GM12878 (cell line): ENCODE data around the gene RHBDF2. TPM values are rescaled to one million over a fixed set of nuclear protein-coding genes. Genes with fewer than 3 reads are reported as not detected.

Experiments
- ATAC-seq: fragments of 200-7000 bp; cut with Tn5 transposase; 3 replicates; pipeline ENCODE4 v1.9.1; 2020; ENCODE audit warnings: mild to moderate bottlenecking, moderate library complexity
- BruUV-seq: library from RNA; stranded (reverse); fragments of 400-500 nt; replicated peaks from 2 replicates; lab custom pipeline; 2021; lab: Mats Ljungman, UMichigan
- CTCF ChIA-PET: fragments of 300-600 bp; sonication (Branson Sonifier 250); formaldehyde crosslinking; extraction: SDS; loops from one replicate; lab custom pipeline; 2021; ENCODE audit warnings: inconsistent platforms; lab: Yijun Ruan, JAX
- POLR2A ChIA-PET: fragments of 350-600 bp; formaldehyde crosslinking; extraction: SDS; loops from one replicate; lab custom pipeline; 2021; ENCODE audit warnings: inconsistent platforms; lab: Charles Lee
- RAD21 ChIA-PET: fragments of 300-600 bp; sonication (Branson Sonifier 250); formaldehyde crosslinking; loops from one replicate; lab custom pipeline; 2023; ENCODE audit warnings: antibody characterized with exemption; ENCODE audit not compliant: unreplicated experiment; lab: Charles Lee
- SMC1A ChIA-PET: fragments of 300-600 bp; sonication (Branson Sonifier 250); formaldehyde crosslinking; loops from one replicate; lab custom pipeline; 2023; ENCODE audit not compliant: unreplicated experiment, uncharacterized antibody; lab: Charles Lee
- DNase-seq: peaks from one replicate; pipeline ENCODE4 v3.0.0-alpha.2; 2011; ENCODE audit warnings: low read depth, low spot score
- FAIRE-seq: peaks from 3 replicates; lab custom pipeline; 2011; peaks lifted over from hg19 to GRCh38; lab: Jason Lieb, UNC
- H2AFZ ChIP-seq: 2 replicates; pipeline ENCODE4 v1.6.0; 2011; ENCODE audit warnings: low read depth, low read length, control low read depth; ENCODE audit not compliant: control insufficient read depth
- H3K27ac ChIP-seq: 2 replicates; pipeline ENCODE4 v1.5.1; 2011; ENCODE audit warnings: control low read depth; ENCODE audit not compliant: control insufficient read depth, insufficient read depth
- H3K27me3 ChIP-seq, 2 experiments: replicated peaks in 1 of 2; 2 replicates each; pipeline versions ENCODE4 v1.6.0 to v1.6.1; 2011; ENCODE audit warnings: low read length in 1 of 2; ENCODE audit not compliant: control insufficient read depth in 2 of 2, insufficient read depth in 2 of 2
- H3K36me3 ChIP-seq, 2 experiments: 2 replicates each; pipeline ENCODE4 v1.5.1; 2011; ENCODE audit warnings: low read length in 1 of 2; ENCODE audit not compliant: control insufficient read depth in 2 of 2, insufficient read depth in 2 of 2
- H3K4me1 ChIP-seq: 2 replicates; pipeline ENCODE4 v1.6.1; 2011; ENCODE audit warnings: mild to moderate bottlenecking, low read length, moderate library complexity, mixed read lengths; ENCODE audit not compliant: control insufficient read depth, insufficient read depth
- H3K4me2 ChIP-seq: 2 replicates; pipeline ENCODE4 v1.6.0; 2011; ENCODE audit warnings: control low read depth; ENCODE audit not compliant: control insufficient read depth, insufficient read depth
- H3K4me3 ChIP-seq: fragments of 200-600 bp; sonication (generic); 2 replicates; pipeline ENCODE4 v1.5.1; 2016
- H3K79me2 ChIP-seq: 2 replicates; pipeline ENCODE4 v1.6.0; 2011; ENCODE audit warnings: low read length; ENCODE audit not compliant: control insufficient read depth, insufficient read depth
- H3K9ac ChIP-seq: 2 replicates; pipeline ENCODE4 v1.8.0; 2011; ENCODE audit warnings: low read length, control low read depth, mixed read lengths; ENCODE audit not compliant: control insufficient read depth, insufficient read depth
- H3K9me3 ChIP-seq: replicated peaks from 3 replicates; pipeline ENCODE4 v1.5.1; 2011; ENCODE audit warnings: mild to moderate bottlenecking, low read length; ENCODE audit not compliant: control insufficient read depth, insufficient read depth
- H4K20me1 ChIP-seq: 2 replicates; pipeline ENCODE4 v1.6.0; 2011; ENCODE audit not compliant: control insufficient read depth, insufficient read depth
- BCL3 ChIP-seq: IDR thresholded peaks from 2 replicates; pipeline ENCODE4 v1.6.1; 2011; ENCODE audit warnings: borderline replicate concordance, low read depth, mild to moderate bottlenecking, moderate library complexity, low read length; ENCODE audit not compliant: insufficient read depth, poor library complexity, severe bottlenecking
- MEF2B ChIP-seq: fragments of 450-650 bp; IDR thresholded peaks from 2 replicates; pipeline ENCODE4 v1.6.1; 2018; ENCODE audit warnings: mild to moderate bottlenecking, moderate library complexity; ENCODE audit not compliant: partially characterized antibody, poor library complexity, severe bottlenecking
- NFXL1 ChIP-seq: fragments of 450-650 bp; IDR thresholded peaks from 2 replicates; pipeline ENCODE4 v1.6.1; 2017; ENCODE audit warnings: antibody characterized with exemption, mild to moderate bottlenecking, borderline replicate concordance
- PML ChIP-seq: IDR thresholded peaks from 2 replicates; pipeline ENCODE4 v1.6.1; 2012; ENCODE audit warnings: low read length, inconsistent platforms
- PRDM15 ChIP-seq: fragments of 450-650 bp; formaldehyde crosslinking; IDR thresholded peaks from 2 replicates; pipeline ENCODE4 v1.4.0; 2020; ENCODE audit warnings: mild to moderate bottlenecking, moderate library complexity
- STAT3 ChIP-seq: IDR thresholded peaks from 2 replicates; pipeline ENCODE4 v1.6.1; 2011; ENCODE audit warnings: low read depth, low read length, improper control_type of control experiment
- ZBTB11 ChIP-seq: fragments of 450-650 bp; formaldehyde crosslinking; IDR thresholded peaks from 2 replicates; pipeline ENCODE4 v1.5.0; 2022; ENCODE audit warnings: mild to moderate bottlenecking, missing genetic modification characterization
- WGBS: methylation state at CpG from one replicate; pipeline ENCODE4 v1.1.6; 2016; ENCODE audit warnings: low lambda C conversion rate; ENCODE audit not compliant: insufficient replicate concordance, insufficient coverage; ENCODE audit errors: missing lambda C conversion rate; 5-methylcytosine and 5-hydroxymethylcytosine counted together
- in situ Hi-C: fragments of 300-500 bp; cut with MboI; formaldehyde crosslinking; loops from 9 replicates; pipeline ENCODE4 v1.14.3; 2018; ENCODE audit warnings: mixed read lengths
- intact Hi-C: fragments of 100-400 bp; cut with micrococcal nuclease; formaldehyde crosslinking; loops from one replicate; pipeline ENCODE4 v1.14.2; 2022; ENCODE audit not compliant: unreplicated experiment
- polyA plus RNA-seq, 11 experiments: library from polyadenylated mRNA; depleted of rRNA in 4 of 11; unstranded in 6 of 11; stranded (reverse) in 5 of 11; fragments of >200 nt; fragmentation: Nextera tagmentation in 4 of 11; fragmentation: Illumina TruSeq in 1 of 11; extraction: Ambion mirVana in 4 of 11; extraction: Trizol in 1 of 11; gene quantifications; 1 replicate in 1 of 11; 2 replicates in 10 of 11; pipeline versions ENCODE4 v1.2.1 to v1.2.3, GENCODE V29; 2011 to 2016; ENCODE audit warnings: inconsistent platforms in 2 of 11, missing spikeins in 2 of 11, low read depth in 1 of 11
- total RNA-seq, 4 experiments: library from RNA; depleted of rRNA in 3 of 4; stranded (reverse); fragments of >200 nt in 3 of 4; fragmentation: Illumina TruSeq in 1 of 4; extraction: Trizol in 1 of 4; gene quantifications; 2 replicates each; pipeline versions ENCODE4 v1.2.1 to v1.2.3, GENCODE V29; 2013 to 2021

Gene RHBDF2
- total and polyA plus RNA-seq, 10 of the 15 experiments (the other 5 are each of a cell fraction or from before 2014, with no cell fraction given), result 0.97 to 43.0 (median 18.7) TPM

- RAD21 ChIA-PET, result interaction anchor here (1.0 to 2.0 kb wide), 2 partner anchors 16 to 35 kb away, joined by 3 to 6 read pairs; no protein-coding TSS in a partner anchor
- DNase-seq (no peak), FAIRE-seq (no peak), ATAC-seq (no peak)
- H3K4me1 ChIP-seq, result no peaks in the 10 kb centered on the region; the same call in 1 of the 2 replicates
- no peak overlapping the region for H2AFZ ChIP-seq
- SMC1A ChIA-PET, result interaction anchor here (0.6 to 3.7 kb wide), 2 partner anchors 16 to 503 kb away, joined by 3 to 16 read pairs; no protein-coding TSS in a partner anchor
- TF ChIP-seq NFXL1 (no peak), BCL3 (no peak), STAT3 (no peak), ZBTB11 (CRISPR knock-in tag) (no peak), PML (no peak), PRDM15 (no peak), MEF2B (no peak)
- no peak overlapping the region for H3K4me3 ChIP-seq
- H4K20me1 ChIP-seq, result no peaks in the 10 kb centered on the region
- POLR2A ChIA-PET, result no interaction called here
- intact Hi-C loops, result no loop called here
- CTCF ChIA-PET, result interaction anchor here (1.2 to 4.7 kb wide), 5 partner anchors 8 to 20 kb away, joined by 3 to 35 read pairs (median 6); no protein-coding TSS in a partner anchor
- H3K79me2 ChIP-seq, result no peaks in the 10 kb centered on the region
- no peak overlapping the region for H3K4me2 ChIP-seq
- no peaks in the 10 kb centered on the region; a peak in 1 of 4 replicates for H3K36me3 ChIP-seq
- in situ Hi-C loops, result no loop called here
- WGBS, result 45% methylated on average over 22 of the region's 22 CpGs
- no TSS peak for BruUV-seq
- H3K9ac ChIP-seq, result no peak overlapping the region
- H3K27me3 ChIP-seq, result peaks cover 0 to 5% of the 10 kb centered on the region in 2 experiments; a peak in 3 of 4 replicates
- no peaks in the 10 kb centered on the region for H3K9me3 ChIP-seq
- no peak overlapping the region for H3K27ac ChIP-seq
Observed at GRCh38 chr17:76543826-76544545, 42.8 kb upstream of the RHBDF2 start.
